ENCODE measurements around the gene DTWD2.
"Not testable (repeated sequence)": the region's sequence is repeated elsewhere in the genome, so short reads cannot be mapped to it uniquely, and the experiment has no call there.

Gene DTWD2, protein sequence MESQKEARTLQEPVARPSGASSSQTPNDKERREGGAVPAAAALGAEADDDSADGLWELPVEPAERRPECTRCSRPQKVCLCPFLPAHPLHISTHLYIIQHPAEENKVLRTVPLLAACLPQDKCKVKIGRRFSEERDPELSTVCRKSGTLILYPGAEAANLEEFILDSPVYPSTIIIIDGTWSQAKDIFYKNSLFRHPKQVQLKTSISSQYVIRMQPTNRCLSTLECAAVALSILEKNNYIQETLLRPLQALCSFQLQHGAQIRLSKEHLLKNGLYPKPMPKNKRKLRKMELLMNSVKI

GRCh38 chr5:118987988-118988865 is at the start of gene DTWD2:
Gene DTWD2 (minus strand): TSS chr5:118988547. CDS start chr5:118988511, 36 bp downstream.
- DNase-seq (ENCODE audit: low read depth): peak; percentile 89

- DNase-seq (ENCODE audit: low read depth): no peak
These were observed 49.3 kb upstream of the DTWD2 start for GRCh38 chr5:119037496-119038215.

- no peak for DNase-seq (ENCODE audit: low read depth)
These were observed 47.9 kb upstream of the DTWD2 start for GRCh38 chr5:119036101-119036762.

DNA sequence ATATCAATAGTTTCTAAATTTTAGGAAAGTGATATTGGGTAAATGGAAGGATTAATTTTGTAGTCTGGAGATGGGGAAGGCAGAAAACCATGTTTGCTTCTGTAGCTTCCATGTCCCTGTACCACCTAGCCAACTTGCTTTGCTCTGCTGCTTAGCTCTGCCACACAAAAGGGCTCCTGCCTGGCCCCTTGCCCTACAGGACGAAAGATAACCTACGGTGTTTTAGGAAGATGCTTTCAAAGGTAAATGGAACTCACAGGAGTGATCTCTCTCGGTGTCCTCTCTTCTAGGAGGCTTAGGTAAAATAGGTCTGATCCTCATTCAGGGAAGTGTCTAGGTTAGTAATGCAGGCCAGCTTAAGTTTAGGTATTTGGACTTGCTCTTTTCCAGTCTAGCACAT is 44.8 kb upstream of the DTWD2 start:
- DNase-seq (ENCODE audit: low read depth): no peak

DNA sequence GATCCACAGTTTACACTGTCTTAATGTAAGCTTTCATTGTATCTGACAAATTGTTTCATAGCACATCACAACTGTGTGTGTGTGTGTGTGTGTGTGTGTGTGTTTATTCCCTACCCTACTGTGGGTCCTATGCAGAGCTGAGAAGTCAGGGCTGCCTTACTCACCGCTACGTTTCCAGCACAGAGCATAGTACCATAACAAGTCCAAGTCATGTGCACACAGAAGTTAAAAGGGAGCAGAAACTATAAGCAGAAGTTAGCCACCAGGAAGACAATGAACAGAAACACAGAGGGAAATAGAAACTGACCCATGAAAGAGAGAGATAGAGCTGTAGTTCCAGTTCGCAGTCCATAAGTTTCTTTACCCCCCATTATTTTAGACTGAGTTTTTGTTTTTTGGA is 44.3 kb upstream of the DTWD2 start:
- no peak for DNase-seq (ENCODE audit: low read depth)

GRCh38 chr5:119031905-119032304 is 43.6 kb upstream of the DTWD2 start:
- DNase-seq (ENCODE audit: low read depth): no peak

GRCh38 chr5:119031011-119031886 is 42.9 kb upstream of the DTWD2 start:
- no peak for DNase-seq (ENCODE audit: low read depth)

DNA sequence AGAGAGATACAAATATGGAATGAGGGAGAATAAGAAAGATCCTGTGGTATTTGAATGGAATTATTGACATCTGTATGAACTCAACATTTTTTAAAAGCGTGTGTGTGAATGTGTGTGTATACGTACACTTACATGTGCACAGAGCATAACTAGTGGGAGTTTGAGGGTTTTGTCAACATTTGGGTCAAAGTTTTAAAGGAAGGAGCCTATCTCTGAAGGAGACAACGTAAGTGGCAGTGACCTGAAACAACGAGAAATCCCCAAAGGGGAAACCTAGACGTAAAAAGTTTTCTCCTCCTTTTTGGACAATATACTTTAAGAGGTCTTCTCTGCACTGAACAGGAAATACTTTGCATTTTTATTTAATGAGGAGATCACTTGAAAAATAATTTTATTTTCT is 40.2 kb upstream of the DTWD2 start:
- no peak for DNase-seq (ENCODE audit: low read depth)

- no peak for DNase-seq (ENCODE audit: low read depth)
These were observed 34.4 kb upstream of the DTWD2 start for GRCh38 chr5:119022773-119023172.

DNA sequence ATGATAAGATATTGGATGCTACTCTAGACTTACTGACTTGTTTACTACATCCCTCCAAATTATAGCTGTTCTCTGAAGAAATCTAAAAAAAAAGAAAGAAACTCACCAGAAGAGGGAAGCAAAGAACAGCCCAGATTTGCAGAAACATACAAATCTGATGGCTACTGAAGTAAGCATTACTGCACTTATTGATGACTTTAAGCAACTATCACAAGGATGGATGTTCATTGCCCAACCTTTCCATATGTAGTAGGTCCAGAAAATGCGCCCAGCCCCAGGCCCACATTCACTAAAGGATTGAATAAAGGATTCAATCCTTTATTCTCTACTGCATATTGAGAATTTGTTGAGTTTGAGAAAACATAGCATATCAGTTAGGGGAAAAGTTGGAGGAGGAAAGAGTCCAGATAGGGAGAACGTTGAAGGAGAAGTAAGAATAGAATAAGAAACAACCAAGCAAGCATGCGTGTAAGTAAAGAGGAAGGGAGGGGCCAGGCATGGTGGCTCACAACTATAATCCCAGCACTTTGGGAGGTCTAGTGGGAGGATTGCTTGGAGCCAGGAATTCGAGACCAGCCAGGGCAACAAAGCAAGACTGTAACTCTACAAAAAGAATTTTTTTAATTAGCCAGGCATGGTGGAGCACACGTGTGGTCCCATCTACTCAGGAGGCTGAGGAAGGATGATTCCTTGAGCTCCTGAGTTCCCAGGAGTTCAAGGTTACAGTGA is 33.8 kb upstream of the DTWD2 start:
- no peak for DNase-seq (ENCODE audit: low read depth)

GRCh38 chr5:119021149-119021732 is 32.9 kb upstream of the DTWD2 start:
- no peak for DNase-seq (ENCODE audit: low read depth)

DNA sequence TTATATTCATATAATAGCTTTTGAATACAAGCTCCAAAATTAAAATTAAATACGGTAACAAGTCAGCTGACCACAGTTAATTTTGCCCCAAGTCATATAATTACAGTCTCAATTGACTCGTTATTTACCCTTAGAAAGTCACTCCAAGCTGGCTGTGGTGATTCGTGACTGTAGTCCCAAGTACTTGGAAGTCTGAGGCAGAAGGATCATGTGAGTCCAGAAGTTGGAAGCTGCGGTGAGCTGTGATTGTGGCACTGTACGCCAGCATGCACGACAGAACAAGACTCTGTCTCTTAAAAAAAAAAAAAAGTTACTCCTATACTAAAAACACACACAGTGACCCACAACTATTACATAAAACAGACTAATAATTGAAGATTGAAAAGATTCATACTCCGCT is 31.6 kb upstream of the DTWD2 start:
- DNase-seq (ENCODE audit: low read depth): no peak

- no peak for DNase-seq (ENCODE audit: low read depth)
These were observed 31.2 kb upstream of the DTWD2 start for GRCh38 chr5:119019501-119019900.

DNA sequence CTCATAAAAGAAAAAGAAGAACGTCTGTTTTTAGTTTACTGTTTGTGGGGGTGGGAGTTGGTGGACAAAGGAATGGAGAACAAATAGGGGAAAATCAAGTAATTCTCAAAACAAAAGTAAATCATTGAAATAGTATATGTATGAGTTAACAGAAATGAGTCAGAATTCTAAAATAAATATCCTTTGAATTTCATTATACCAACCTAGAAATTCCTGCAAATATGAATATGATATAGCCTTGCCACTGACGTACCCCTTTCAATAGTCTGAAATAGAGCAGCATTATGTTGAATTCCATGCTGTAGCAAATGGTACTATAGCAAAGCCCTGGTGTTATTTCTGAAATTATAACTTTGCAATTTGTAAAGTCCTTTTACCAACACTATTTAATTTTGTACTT is 29.6 kb upstream of the DTWD2 start:
- DNase-seq (ENCODE audit: low read depth): no peak

- no peak for DNase-seq (ENCODE audit: low read depth)
These were observed 27.9 kb upstream of the DTWD2 start for GRCh38 chr5:119016125-119016774.

GRCh38 chr5:119011186-119011585 is 22.8 kb upstream of the DTWD2 start:
- no peak for DNase-seq (ENCODE audit: low read depth)

DNA sequence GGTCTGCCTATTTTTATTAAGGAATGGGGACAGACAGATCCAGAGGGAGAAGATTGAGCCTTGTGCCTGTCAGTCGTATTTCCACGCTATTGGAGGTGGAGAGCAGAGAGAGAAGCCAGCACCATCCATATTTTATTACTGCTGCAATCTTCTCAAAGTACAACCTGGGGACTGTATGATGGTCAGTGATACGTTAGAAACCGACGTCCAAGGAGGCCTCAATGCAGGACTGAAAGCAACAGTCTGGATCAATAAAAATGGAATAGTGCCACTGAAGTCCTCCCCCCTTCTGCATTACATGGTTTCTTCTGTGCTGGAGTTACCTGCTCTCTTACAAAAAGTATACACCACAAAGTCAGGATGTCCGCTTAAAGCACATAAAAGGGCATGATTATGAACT is 21.9 kb upstream of the DTWD2 start:
- DNase-seq (ENCODE audit: low read depth): no peak

DNA sequence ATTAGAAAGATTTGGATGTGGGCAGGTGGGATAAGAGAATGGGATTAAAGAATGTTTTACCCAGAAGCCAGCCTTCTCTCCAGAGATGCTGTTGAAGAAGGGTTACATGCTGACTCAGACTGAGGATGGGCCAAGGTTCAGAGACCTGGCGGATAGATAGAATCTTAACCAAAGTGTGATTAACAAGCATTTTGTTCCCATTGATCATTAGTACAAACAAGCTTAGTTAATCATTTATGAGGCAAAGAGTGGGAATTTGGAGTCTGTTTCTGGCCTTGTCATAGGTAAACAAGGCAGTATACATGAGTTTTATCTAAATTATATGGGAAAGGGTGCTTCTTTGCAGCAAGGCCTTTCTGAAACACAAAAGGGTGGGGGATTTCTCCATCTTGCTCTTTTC is 20.8 kb upstream of the DTWD2 start:
- no peak for DNase-seq (ENCODE audit: low read depth)

DNA sequence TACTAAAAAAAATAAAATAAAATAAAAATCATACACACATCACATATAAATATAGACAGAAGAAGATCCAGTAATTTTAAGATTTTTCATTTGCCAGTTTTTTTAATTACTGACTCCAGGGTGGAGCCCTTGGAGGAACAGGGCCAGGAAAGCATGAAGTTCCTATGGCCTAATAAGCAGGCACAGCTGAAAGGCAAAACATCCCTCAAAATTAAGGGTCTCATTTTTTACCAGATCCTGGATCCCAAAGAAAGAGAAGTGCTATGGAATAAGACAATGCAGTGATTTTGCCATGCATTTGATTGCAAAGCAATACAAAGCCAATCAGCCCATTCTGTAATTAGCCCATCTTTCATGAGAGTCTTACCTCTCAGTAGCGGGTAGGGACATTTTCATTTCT is 11.3 kb upstream of the DTWD2 start:
- no peak for DNase-seq (ENCODE audit: low read depth)

GRCh38 chr5:118998861-118999260 is 10.5 kb upstream of the DTWD2 start:
- DNase-seq (ENCODE audit: low read depth): not testable (repeated sequence)

Data from activated T-cell treated with anti-CD3 and anti-CD28 coated beads for 24 hours (primary cell).